ENCODE results near the gene SACS. TPM values are rescaled to one million over a fixed set of nuclear protein-coding genes. Genes with fewer than 3 reads are reported as not detected.
"Not testable (repeated sequence)": the region's sequence is repeated elsewhere in the genome, so short reads cannot be mapped to it uniquely, and the experiment has no call there.

Gene SACS
- polyA plus RNA-seq, 3 donors, result 10.0 to 12.1 (median 10.8) TPM

DNA sequence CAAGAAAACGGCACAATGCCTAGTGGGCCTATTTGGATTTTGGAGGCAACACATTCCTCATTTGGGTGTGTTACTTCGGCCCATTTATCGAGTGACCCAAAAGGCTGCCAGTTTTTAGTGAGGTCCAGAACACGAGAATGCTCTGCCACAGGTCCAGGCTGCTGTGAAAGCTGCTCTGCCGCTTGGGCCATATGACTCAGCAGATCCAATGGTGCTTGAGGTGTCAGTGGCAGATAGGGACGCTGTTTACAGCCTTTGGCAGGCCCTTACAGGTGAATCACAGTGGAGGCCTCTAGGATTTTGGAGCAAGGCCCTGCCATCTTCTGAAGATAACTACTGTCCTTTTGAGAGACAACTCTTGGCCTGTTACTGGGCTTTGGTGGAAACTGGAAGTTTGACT is 118.7 kb downstream of the SACS start:
- not testable (repeated sequence) for DNase-seq

GRCh38 chr13:23292586-23292985 is 140.9 kb downstream of the SACS start:
- no peak for DNase-seq

GRCh38 chr13:23289917-23290357 is 143.6 kb downstream of the SACS start:
- no peak for DNase-seq

DNA sequence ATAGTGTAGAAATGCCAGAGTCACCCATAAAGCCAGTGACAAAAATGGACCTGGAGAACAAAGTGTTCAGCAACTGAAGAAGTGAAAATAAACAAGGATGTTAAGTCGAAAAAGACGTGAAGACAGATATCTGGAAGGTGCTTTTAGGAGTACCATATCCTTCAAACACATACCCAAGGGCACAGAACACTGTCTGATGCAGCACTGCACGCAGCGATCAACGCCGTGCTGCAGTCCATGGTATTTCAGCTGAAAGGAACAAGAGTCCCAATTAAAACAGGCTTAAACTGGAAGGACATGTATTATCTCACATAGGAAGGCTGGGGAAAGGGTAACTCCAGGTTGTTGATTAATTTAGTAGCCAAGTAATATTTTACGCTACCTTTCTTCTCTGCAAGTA is 144.5 kb downstream of the SACS start:
- DNase-seq, result no peak

GRCh38 chr13:23288564-23288963 is 144.9 kb downstream of the SACS start:
- DNase-seq, result no peak

DNA sequence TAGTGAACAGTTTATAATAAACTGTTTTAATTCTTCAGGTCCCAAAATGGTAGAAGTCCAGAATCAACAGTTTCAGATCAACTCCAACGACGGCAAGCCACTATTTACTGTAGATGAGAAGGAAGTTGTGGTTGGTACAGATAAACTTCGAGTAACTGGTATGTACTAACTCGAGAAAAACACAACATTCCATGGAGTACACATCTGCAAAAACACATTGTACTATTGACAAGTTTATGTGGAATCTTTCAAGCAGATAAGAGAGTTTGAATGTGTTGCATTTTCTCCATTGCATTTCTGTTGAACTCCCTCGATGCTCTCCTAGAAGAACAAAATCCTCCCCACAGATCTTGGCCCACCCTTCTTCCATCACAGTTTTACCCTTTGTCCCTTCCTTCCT is 154.2 kb downstream of the SACS start:
- no peak for DNase-seq

Other genes with a start within 250 kb of the SACS start
- gene TNFRSF19, start 136.7 kb upstream of the SACS start, polyA plus RNA-seq (ENCODE audit: insufficient read length in 3 of 3), result 10 to 100 TPM; 46.6 to 51.2 (median 46.7) TPM

All from renal pelvis (tissue), 4 donors.